IPS-15b (cell line): ENCODE data around the gene SLC36A1.

Source experiments
- H3K27me3 ChIP-seq: one replicate; pipeline ENCODE4 v1.6.1; 2013; ENCODE audit warnings: low read length; ENCODE audit not compliant: control insufficient read depth, insufficient read depth
- H3K36me3 ChIP-seq: one replicate; pipeline ENCODE4 v1.6.1; 2013; ENCODE audit warnings: low read length; ENCODE audit not compliant: control insufficient read depth, insufficient read depth
- H3K4me1 ChIP-seq: one replicate; pipeline ENCODE4 v1.6.1; 2013; ENCODE audit warnings: mild to moderate bottlenecking, low read length; ENCODE audit not compliant: control insufficient read depth, insufficient read depth
- H3K4me3 ChIP-seq: one replicate; pipeline ENCODE4 v1.5.1; 2013; ENCODE audit warnings: low read depth, low read length
- H3K9ac ChIP-seq: one replicate; pipeline ENCODE4 v1.6.1; 2013; ENCODE audit warnings: low read depth, mild to moderate bottlenecking, low read length
- H3K9me3 ChIP-seq: one replicate; pipeline ENCODE4 v1.6.1; 2013; ENCODE audit warnings: mild to moderate bottlenecking, low read length; ENCODE audit not compliant: control insufficient read depth, insufficient read depth

Gene SLC36A1

DNA sequence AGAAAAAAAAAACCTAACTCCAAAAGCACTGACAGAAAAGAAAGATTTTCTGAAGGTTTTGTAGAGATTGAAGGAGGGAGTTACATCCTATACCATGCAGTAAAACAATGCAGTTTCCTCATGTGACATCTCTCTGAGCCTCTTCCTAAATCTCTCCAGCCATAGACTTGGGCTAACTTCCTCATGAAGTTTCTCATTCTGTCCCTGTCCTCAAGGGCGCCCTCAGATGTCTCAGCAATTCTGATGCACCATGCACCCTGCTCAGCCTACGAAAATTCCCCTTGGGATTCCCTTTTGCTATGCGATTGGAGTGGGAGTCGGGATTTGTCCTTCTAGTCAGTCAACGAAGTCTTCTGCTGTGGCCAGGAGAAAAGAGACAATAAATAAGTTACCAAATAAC, 74.8 kb downstream of the SLC36A1 start:
- Histone ChIP-seq H3K4me1 (no peaks in the 10 kb centered on the region), H3K4me3 (no peak overlapping the region), H3K9ac (no peak overlapping the region), H3K9me3 (no peaks in the 10 kb centered on the region), H3K27me3 (no peaks in the 10 kb centered on the region), H3K36me3 (no peaks in the 10 kb centered on the region)

DNA sequence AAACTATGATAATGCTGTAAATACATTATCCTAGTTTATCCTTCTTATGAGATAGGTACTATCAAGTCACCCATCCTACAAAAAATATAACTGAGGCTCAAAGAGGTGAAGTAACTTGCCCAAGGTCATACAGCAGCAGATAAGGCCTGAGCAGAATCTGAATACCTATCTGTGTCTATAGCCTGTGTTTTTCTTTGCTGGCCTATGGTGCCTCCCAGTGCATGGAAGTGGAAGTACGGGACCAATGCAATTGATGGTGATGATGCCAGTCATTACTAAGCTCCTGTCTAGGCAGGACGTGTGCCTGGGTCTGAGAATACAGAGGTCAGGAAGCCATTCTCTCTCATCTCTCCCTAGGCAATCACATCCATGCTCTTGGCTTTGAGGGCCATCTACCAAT, 75.9 kb downstream of the SLC36A1 start:
- Histone ChIP-seq H3K4me3 (no peak overlapping the region), H3K27me3 (no peaks in the 10 kb centered on the region), H3K4me1 (no peaks in the 10 kb centered on the region), H3K9me3 (no peaks in the 10 kb centered on the region), H3K9ac (no peak overlapping the region), H3K36me3 (no peaks in the 10 kb centered on the region)

DNA sequence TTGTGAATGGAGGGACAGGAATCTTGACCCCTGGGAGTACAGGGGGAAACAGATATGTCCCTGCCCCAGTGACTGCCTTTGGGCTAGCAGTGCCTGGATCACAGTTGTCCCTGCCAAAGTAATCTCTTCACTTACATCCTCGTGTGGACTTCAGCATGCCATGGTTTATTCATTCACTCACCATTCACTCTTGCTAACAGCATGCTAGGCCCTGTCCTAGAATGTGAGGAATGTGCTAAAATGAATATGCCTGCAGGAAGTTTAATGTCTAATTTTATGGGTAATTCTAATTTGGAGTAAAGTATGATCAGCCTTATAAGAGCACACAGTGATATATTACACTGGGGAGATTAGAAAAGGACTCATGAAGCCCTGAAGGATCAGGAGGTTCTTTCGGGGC, 80.8 kb downstream of the SLC36A1 start:
- no peaks in the 10 kb centered on the region for H3K27me3 ChIP-seq
- H3K4me3 ChIP-seq, result no peak overlapping the region
- H3K9me3 ChIP-seq, result no peaks in the 10 kb centered on the region
- H3K4me1 ChIP-seq, result no peaks in the 10 kb centered on the region
- H3K36me3 ChIP-seq, result no peaks in the 10 kb centered on the region
- no peak overlapping the region for H3K9ac ChIP-seq

DNA sequence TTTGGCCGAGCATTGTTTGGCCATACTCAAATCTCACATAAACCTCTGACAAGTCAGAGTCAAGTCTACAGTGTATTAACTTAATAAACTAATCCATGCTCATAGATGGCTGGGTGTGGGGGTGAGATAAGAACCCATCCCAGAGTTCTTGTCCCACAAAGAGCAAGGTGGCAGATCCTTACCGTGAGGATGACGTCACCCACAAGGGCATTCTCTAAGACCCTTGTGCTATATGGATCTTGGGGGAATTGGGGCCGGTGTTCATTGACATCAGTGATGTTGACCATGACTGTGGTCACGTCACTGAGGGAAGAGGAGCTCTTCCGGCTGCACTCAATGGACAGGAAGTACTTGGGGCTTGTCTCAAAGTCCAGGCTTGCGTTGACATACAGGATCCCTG, 81.6 kb downstream of the SLC36A1 start:
- Histone ChIP-seq H3K9me3 (no peaks in the 10 kb centered on the region), H3K36me3 (no peaks in the 10 kb centered on the region), H3K4me3 (no peak overlapping the region), H3K4me1 (no peaks in the 10 kb centered on the region), H3K9ac (no peak overlapping the region), H3K27me3 (no peaks in the 10 kb centered on the region)

DNA sequence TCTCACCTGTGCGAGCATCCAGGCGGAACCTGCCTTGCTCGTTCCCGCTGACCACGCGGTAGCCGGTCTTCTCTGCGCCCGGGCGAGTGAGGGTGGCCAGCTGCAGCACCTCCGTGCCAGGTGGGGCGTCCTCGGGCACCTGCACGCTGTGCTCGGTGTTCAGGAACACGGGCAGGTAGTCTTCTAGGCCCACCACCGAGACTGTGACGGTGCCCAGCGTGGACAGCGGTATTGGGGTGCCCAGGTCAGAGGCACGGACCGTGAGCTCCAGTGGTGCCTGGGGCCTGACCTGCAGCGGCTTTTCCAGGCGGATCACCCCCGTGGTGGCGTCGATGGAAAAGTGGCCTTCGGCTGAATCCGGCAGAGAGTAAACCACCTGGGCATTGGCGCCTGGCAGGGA, 84.2 kb downstream of the SLC36A1 start:
- Histone ChIP-seq H3K4me1 (no peaks in the 10 kb centered on the region), H3K36me3 (no peaks in the 10 kb centered on the region), H3K9ac (no peak overlapping the region), H3K27me3 (peaks cover 1% of the 10 kb centered on the region), H3K9me3 (no peaks in the 10 kb centered on the region), H3K4me3 (no peak overlapping the region)

DNA sequence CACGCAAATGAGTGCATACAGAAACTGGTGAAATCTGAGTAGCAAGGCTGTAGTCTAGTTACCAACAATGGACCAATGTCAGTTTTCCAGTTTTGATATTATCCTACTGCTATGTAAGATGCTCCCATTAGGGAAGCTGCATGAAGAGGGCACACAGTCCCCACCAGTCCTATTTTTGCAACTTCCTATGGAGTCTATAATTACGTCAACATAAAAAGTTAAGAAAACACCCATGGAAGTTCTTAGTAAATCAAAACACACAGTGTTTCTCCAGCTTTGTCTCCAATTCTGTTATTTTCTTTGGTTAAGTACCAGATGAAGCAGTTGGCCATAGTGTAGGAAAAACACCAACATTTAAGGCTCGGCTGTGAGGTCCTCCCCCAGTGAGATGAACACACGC, 85.0 kb downstream of the SLC36A1 start:
- no peaks in the 10 kb centered on the region for H3K4me1 ChIP-seq
- no peak overlapping the region for H3K9ac ChIP-seq
- no peak overlapping the region for H3K4me3 ChIP-seq
- peaks cover 2% of the 10 kb centered on the region for H3K27me3 ChIP-seq
- no peaks in the 10 kb centered on the region for H3K9me3 ChIP-seq
- no peaks in the 10 kb centered on the region for H3K36me3 ChIP-seq

DNA sequence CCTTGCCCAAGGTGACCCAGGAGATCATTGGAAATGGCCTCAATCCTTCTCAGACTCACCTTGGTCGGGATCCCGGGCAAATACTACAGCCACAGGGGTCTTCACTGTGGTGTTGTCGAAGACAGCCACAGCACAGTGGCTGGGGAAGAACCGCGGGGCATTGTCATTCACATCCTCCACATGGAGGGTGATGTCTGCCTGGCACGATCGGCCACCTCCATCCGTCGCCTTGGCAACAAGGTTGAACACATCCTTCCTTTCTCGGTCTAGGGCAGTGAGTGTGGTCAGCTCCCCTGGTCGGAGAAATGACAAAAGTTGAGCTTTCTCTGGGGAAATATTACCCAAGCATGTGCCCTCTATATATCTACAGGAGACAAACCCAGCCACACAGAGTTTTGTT, 86.9 kb downstream of the SLC36A1 start:
- H3K4me1 ChIP-seq, result no peaks in the 10 kb centered on the region
- H3K9me3 ChIP-seq, result no peaks in the 10 kb centered on the region
- no peaks in the 10 kb centered on the region for H3K36me3 ChIP-seq
- no peak overlapping the region for H3K4me3 ChIP-seq
- H3K27me3 ChIP-seq, result peaks cover 2% of the 10 kb centered on the region
- no peak overlapping the region for H3K9ac ChIP-seq

DNA sequence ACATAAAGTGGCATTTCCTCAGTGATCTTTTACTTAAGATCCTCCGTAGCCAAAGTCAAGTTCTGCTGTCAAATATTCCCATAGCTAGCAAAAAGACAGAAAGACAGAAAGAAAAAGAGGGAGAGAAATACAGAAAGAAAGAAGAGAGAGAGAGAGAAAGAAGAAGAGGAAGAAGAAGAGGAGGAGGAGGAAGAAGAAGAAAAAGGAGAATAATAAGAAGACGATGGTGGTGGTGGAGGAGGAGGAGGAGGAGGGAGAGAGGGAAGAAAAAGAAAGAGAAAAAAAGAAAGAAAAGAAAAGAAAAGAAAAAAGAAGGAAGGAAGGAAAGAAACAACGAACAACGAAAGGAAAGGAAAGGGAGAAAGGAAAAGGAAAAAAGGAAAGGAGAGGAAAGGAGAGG, 89.6 kb downstream of the SLC36A1 start:
- no peaks in the 10 kb centered on the region for H3K9me3 ChIP-seq
- no peaks in the 10 kb centered on the region for H3K4me1 ChIP-seq
- no peaks in the 10 kb centered on the region for H3K36me3 ChIP-seq
- peaks cover 2% of the 10 kb centered on the region for H3K27me3 ChIP-seq
- H3K4me3 ChIP-seq, result no peak overlapping the region
- H3K9ac ChIP-seq, result no peak overlapping the region

DNA sequence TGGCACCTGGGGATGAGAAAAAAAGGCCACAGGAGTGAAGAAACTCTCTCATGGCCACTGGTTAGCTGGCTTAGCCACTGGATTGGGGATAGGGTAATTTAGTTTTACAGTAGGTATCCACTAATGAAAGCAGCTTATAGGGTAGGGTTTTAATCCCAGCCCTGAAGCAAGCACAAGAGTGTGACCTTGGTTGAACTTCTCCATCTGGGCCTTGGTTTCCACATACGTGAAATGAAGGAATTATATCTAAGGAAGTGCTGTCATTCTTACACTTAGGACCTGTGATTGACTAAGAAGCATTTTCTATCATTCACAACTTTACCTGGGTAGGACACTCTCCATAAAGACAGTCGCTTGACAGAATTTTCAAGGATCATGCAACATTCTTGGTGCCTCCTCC, 94.2 kb downstream of the SLC36A1 start:
- H3K4me1 ChIP-seq, result no peaks in the 10 kb centered on the region
- H3K9me3 ChIP-seq, result no peaks in the 10 kb centered on the region
- peaks cover under 1% of the 10 kb centered on the region for H3K27me3 ChIP-seq
- no peaks in the 10 kb centered on the region for H3K36me3 ChIP-seq
- no peak overlapping the region for H3K9ac ChIP-seq
- no peak overlapping the region for H3K4me3 ChIP-seq
